K562 treated with DMSO at 1 percent for 48 hours (cell line): ENCODE data around the gene RGPD6. TPM values are rescaled to one million over a fixed set of nuclear protein-coding genes. Genes with fewer than 3 reads are reported as not detected.

Experiments
- total RNA-seq: library from RNA; unstranded; fragments of 300-600 nt; gene quantifications from 2 replicates; pipeline ENCODE4 v1.2.3, GENCODE V29; 2022; ENCODE audit warnings: low replicate concordance; ENCODE audit errors: extremely low read depth

The RGPD6 gene
- not detected in 2 replicates for total RNA-seq

DNA sequence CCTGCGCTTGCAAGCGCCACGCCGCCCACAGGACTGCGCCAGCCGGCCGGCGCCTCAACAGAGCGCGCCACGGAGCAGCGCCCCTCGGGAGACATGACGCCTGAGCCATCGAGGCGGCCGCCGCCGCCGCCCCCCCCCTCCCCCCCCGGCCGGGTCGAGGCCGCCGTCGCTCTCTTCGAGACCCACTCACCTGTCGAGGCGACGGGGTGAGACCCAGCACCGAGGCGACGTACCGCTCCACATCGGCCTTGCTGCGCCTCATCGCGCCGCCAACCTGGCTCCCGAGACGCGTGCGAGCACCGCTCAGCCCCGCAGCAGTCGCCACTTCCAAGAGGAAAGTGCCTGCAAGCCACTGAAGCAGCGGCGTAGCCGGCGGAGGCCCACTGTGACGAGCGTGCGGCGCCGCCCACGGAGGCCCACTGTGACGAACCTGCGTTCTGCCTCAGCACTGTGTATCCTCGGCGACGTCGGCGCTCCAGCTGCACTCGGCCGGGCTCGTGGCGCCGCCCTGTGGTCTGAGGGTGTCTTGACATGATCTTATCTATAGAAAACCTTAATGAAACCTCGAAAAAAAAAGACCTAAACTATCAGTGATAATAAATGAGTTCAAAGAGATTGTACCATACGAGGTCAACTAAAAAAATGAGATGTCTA, at the start of gene RGPD6:
RGPD6 (minus strand) TSS at position 460 of the 654 bp plus-strand sequence; CDS start at position 262, 198 bp downstream.

DNA sequence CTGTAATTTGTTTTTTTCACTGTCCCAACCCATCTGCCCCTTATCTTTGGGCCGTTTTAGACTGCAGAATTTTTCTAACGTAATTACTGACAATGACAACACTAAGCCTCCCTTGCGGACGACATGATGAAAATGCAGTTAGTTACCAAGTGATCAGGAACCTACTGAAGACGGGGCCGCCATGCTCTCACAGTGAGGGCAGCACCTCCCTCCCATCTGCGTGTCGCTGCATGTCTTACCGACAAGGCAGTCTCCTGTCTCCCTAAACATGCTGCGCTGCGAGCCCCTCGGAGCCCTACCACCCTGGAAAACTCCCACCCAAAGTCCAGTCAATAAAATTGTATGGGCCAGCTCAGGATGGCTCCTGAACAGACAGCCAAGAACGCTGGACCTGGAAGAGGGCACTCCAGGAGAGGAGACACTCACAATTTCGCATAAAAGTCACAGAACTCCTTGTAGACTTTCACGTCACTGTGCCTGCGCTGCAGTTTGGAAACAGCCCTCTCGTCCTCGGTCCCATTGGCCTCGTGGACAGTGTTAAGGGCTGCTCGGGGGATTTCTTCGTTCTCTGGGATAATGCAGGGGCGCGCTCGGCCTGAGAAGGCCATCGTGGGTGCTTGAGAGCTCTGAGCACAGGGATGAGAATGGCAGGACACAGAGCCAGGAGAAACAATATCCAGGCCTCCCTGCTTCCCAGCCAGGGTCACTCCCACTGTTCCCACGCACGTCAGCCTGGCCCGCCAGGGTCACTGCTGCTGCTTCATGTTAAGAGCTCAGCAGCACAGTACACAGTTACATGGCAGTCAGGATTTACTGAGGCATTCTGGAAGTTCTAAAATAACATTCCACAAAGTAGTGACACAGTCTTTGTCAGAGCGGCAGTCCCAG, 104.6 kb downstream of the RGPD6 start, which contains the start of gene LIMS4:
LIMS4 (minus strand) TSS at position 646 of the 888 bp plus-strand sequence; CDS start at position 608, 38 bp downstream.

Other genes starting within 250 kb of the RGPD6 start
- not detected in 2 replicates for gene LIMS4, start 104.4 kb downstream of the RGPD6 start, total RNA-seq
- not detected in 2 replicates for gene BUB1, start 100.8 kb upstream of the RGPD6 start, total RNA-seq
- gene ACOXL, start 155.4 kb upstream of the RGPD6 start, total RNA-seq: not detected in 2 replicates